Astrocyte of the cerebellum (primary cell): Measurements from ENCODE around the gene GPD1L.

Experiments used
- DNase-seq: peaks from one replicate; pipeline ENCODE4 v3.0.0-alpha.2; 2011; ENCODE audit warnings: low read depth
- H3K4me3 ChIP-seq: 2 replicates; pipeline ENCODE4 v1.5.1; 2011; ENCODE audit warnings: mild to moderate bottlenecking, low read depth, low read length, moderate library complexity
- CTCF ChIP-seq: IDR thresholded peaks from 2 replicates; pipeline ENCODE4 v1.5.1; 2012; ENCODE audit warnings: low read length, low read depth, moderate library complexity, mild to moderate bottlenecking; ENCODE audit errors: missing control alignments
- in situ Hi-C: cut with HindIII; loops from 2 replicates; pipeline ENCODE4 v1.10.0; 2017; ENCODE audit warnings: low sequenced_read_pairs

Gene GPD1L

GRCh38 chr3:32132121-32132520, 25.7 kb downstream of the GPD1L start:
- H3K4me3 ChIP-seq: no peak overlapping the region
- TF ChIP-seq CTCF: no peak
- in situ Hi-C loops: no loop called here
- DNase-seq: no peak

- in situ Hi-C loops: no loop called here
- no peak for DNase-seq
- no peak overlapping the region for H3K4me3 ChIP-seq
- no peak for TF ChIP-seq CTCF
Measured at GRCh38 chr3:32132706-32133105, 26.3 kb downstream of the GPD1L start.

GRCh38 chr3:32136703-32137102, 30.3 kb downstream of the GPD1L start:
- H3K4me3 ChIP-seq: no peak overlapping the region
- in situ Hi-C loops: no loop called here
- no peak for TF ChIP-seq CTCF
- no peak for DNase-seq

GRCh38 chr3:32137870-32138269, 31.4 kb downstream of the GPD1L start:
- no peak for DNase-seq
- no peak for TF ChIP-seq CTCF
- no peak overlapping the region for H3K4me3 ChIP-seq
- in situ Hi-C loops: no loop called here

DNA sequence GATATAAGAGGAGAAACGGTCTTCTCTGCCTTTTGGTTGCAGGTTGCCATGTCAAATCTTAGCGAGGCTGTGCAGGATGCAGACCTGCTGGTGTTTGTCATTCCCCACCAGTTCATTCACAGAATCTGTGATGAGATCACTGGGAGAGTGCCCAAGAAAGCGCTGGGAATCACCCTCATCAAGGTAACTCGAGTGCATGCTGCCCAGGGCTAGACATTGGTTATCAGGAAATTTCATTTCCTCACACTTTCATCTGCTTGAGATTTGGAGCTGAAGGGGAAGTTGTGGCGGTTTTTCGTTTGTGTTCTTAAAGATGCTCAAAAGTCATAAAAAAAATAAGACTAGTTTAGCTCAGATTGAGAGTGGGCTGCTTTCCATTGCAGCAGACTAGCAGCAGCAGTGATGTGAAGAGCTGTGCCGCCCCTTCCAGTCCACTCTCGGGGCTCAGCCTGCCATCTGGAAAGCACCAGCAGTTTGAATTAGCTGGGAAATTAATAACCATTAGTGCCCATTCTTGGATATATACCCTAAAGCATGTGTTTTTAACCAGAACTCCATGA, 32.2 kb downstream of the GPD1L start:
- H3K4me3 ChIP-seq: no peak overlapping the region
- no peak for TF ChIP-seq CTCF
- no peak for DNase-seq
- in situ Hi-C loops: no loop called here

DNA sequence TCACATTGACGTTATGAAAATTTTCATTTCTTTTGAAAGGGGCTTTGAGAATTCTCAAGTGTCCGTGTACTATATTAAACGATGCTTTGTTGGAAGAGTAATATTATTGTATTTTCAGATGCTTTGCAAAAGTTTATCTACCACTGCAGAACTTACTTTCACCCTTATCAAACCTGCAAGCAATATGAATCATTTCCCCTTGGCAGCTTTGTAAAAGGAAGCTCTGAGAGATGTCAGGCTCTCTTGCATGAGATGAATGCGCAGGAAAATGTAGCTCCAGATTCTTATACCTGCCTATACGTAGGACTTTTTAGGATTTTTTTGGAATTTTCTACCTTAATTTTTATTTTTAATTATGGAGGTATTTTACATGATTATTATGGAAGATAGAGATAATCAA, 34.5 kb downstream of the GPD1L start:
- H3K4me3 ChIP-seq: no peak overlapping the region
- DNase-seq: no peak
- TF ChIP-seq CTCF: no peak
- in situ Hi-C loops: no loop called here
